Measurements from ENCODE around the gene CMC2.
A peak's percentile ranks its signal among the peaks of the same experiment; 100 is the strongest.

CMC2 gene

DNA sequence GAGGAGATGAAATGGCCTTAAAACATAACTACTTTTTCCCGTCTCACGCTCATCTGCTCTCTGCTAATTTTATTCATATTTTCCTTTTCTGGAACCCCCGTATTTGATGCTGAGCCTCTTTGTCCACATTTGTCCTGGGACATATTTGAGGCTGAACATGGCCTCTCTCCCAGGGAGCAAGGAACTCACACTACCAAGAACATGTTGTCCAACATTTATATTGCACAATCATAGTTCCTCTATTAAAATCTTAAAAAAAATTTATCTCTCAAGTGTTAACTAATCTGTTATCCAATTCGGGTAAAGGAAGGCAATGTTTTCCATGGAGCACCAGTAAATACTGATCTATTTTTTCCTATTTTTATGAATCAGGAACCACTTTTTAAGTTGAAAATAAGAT is 60.2 kb downstream of the CMC2 start:
- H3K9me3 ChIP-seq (ENCODE audit: control insufficient read depth, low read length), result no peaks in the 10 kb centered on the region
- peak overlapping the region; percentile 64 for H3K9ac ChIP-seq (ENCODE audit: low read length)
- peaks cover 41% of the 10 kb centered on the region for H3K4me1 ChIP-seq (ENCODE audit: control insufficient read depth, insufficient read depth, low read length)
- no peaks in the 10 kb centered on the region for H3K27me3 ChIP-seq (replicated peaks; ENCODE audit: control insufficient read depth, insufficient read depth, low read length)
- H3K36me3 ChIP-seq (ENCODE audit: control insufficient read depth, insufficient read depth, low read length, severe bottlenecking), result no peaks in the 10 kb centered on the region
- peak overlapping the region; percentile 28 for H3K4me3 ChIP-seq (ENCODE audit: low read length)
- DNase-seq (ENCODE audit: low read depth), result no peak

DNA sequence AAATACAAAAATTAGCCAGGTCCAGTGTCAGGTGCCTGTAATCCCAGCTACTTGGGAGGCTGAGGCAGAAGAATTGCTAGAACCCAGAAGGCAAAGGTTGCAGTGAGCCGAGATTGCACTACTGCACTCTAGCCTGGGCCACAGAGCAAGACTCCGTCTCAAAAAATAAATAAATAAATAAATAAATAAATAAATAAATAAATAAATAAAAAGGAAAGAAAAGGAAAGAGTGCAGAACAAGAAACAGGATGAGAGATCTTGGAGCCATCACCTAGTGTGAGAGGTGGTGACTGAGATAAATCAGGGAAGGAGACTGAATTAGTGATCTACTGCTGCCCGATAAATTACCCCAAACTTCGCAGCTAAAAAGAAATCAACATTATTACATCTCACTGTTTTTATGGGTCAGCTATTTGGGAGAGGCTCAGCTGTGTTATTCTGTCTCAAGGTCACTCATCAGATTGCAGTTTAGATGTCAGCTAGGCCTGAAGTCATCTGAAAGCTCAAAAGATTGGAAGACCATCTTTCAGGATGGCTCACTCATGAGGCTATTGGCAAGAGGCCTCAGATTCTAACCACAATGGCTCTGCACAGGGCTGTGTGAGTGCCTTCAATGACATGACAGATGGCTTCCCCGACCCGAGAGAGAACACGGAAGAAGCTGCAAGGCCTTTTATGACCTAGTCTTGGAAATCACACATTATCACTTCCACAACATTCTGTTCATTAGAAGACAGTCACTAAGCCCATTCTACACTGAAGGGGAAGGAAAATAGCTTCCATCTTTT is 66.4 kb downstream of the CMC2 start:
- no peak overlapping the region for H3K4me3 ChIP-seq (ENCODE audit: low read length)
- H3K36me3 ChIP-seq (ENCODE audit: control insufficient read depth, insufficient read depth, low read length, severe bottlenecking), result no peaks in the 10 kb centered on the region
- H3K9me3 ChIP-seq (ENCODE audit: control insufficient read depth, low read length), result no peaks in the 10 kb centered on the region
- no peaks in the 10 kb centered on the region for H3K27me3 ChIP-seq (replicated peaks; ENCODE audit: control insufficient read depth, insufficient read depth, low read length)
- no peak overlapping the region for H3K9ac ChIP-seq (ENCODE audit: low read length)
- DNase-seq (ENCODE audit: low read depth), result no peak
- H3K4me1 ChIP-seq (ENCODE audit: control insufficient read depth, insufficient read depth, low read length), result peaks cover 18% of the 10 kb centered on the region

DNA sequence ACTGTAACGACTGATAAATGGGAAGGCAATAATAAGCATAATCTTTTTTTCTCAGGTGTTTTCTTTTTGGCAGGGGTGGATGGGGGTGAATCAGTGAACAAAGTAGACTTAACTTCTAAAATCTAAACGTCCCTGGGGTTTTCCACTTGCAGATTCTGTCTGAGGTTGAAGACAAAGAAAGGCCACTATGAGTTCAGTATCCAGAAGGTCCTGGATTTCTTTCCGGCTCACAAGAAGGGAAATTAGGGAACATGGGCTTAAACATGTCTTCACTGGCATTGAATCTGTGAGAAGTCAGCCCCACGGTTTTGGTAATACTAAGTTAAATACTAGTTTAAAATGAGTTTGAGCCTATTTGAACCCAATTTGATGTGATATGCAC is 67.8 kb downstream of the CMC2 start:
- DNase-seq (ENCODE audit: low read depth), result peak; percentile 9
- Histone ChIP-seq H3K4me1 (ENCODE audit: control insufficient read depth, insufficient read depth, low read length) (peaks cover 18% of the 10 kb centered on the region), H3K27me3 (replicated peaks; ENCODE audit: control insufficient read depth, insufficient read depth, low read length) (no peaks in the 10 kb centered on the region), H3K36me3 (ENCODE audit: control insufficient read depth, insufficient read depth, low read length, severe bottlenecking) (no peaks in the 10 kb centered on the region), H3K9ac (ENCODE audit: low read length) (peak overlapping the region; percentile 28), H3K4me3 (ENCODE audit: low read length) (peak overlapping the region; percentile 64), H3K9me3 (ENCODE audit: control insufficient read depth, low read length) (no peaks in the 10 kb centered on the region)

DNA sequence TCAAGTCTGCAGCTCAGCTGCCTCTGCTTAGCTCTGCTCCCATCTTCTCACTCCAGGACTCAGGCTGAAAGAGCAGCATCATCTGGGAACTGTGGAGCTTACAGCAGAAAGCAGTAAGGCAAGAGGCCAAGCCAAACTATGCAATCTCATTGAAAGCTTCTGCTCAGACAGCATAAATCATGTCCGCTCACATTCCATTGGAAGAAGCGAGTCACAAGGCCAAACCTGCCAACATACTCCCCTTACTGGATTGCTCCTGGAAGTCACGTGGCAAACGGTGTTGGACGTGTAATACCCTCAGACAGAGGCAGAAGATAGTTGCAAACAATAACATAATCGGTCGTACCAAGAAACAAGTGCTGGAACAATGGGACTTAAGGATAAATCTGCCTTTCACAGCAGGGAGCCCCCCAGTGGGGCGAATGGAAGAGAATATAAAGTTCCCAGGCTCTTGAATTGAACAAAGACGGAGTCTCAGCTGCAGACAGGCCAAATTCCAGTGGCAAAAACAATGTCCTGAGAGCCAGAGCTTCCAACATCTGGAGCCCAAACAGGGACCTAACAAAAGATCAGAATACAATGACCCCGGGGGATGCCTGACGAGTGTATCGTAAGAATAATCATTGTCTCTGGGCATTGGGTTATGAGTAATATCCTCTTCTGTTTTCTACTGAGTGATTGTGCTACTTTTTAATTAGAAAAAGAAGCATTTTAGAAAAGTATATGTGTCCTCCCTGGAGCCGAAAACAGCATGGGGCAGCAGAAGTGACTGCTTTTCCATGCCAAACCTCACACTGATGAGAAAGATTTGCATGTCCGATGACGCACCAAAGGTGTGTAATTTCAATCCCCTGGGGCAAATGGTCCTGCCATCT is 68.4 kb downstream of the CMC2 start:
- DNase-seq (ENCODE audit: low read depth), result peak; percentile 92
- peaks cover 18% of the 10 kb centered on the region for H3K4me1 ChIP-seq (ENCODE audit: control insufficient read depth, insufficient read depth, low read length)
- no peaks in the 10 kb centered on the region for H3K27me3 ChIP-seq (replicated peaks; ENCODE audit: control insufficient read depth, insufficient read depth, low read length)
- peak overlapping the region; percentile 64 for H3K4me3 ChIP-seq (ENCODE audit: low read length)
- peak overlapping the region; percentile 28 for H3K9ac ChIP-seq (ENCODE audit: low read length)
- no peaks in the 10 kb centered on the region for H3K9me3 ChIP-seq (ENCODE audit: control insufficient read depth, low read length)
- no peaks in the 10 kb centered on the region for H3K36me3 ChIP-seq (ENCODE audit: control insufficient read depth, insufficient read depth, low read length, severe bottlenecking)

DNA sequence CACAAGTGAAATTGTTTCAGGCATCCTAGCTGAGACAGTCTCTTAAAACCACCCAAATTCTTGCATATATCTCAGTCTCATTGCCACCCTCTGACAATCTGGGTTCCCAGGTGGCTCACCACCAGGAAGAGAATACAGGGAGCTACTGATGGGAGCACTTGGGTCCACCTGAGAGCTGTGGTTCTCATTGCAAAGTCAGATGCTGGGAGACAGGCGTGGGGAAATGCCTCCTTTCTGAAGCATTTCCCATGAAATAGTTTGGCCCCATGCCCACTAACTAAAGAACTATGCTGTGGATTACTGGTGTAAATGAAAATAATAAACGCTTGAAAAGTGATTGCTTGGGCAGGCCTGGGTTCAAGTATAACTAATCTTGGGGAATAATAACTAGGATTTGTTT is 70.3 kb downstream of the CMC2 start:
- Histone ChIP-seq H3K27me3 (replicated peaks; ENCODE audit: control insufficient read depth, insufficient read depth, low read length) (no peaks in the 10 kb centered on the region), H3K36me3 (ENCODE audit: control insufficient read depth, insufficient read depth, low read length, severe bottlenecking) (no peaks in the 10 kb centered on the region), H3K4me1 (ENCODE audit: control insufficient read depth, insufficient read depth, low read length) (peaks cover 28% of the 10 kb centered on the region), H3K4me3 (ENCODE audit: low read length) (no peak overlapping the region), H3K9me3 (ENCODE audit: control insufficient read depth, low read length) (no peaks in the 10 kb centered on the region), H3K9ac (ENCODE audit: low read length) (no peak overlapping the region)
- DNase-seq (ENCODE audit: low read depth), result peak; percentile 50

- Histone ChIP-seq H3K27me3 (replicated peaks; ENCODE audit: control insufficient read depth, insufficient read depth, low read length) (no peaks in the 10 kb centered on the region), H3K9ac (ENCODE audit: low read length) (no peak overlapping the region), H3K4me3 (ENCODE audit: low read length) (no peak overlapping the region), H3K4me1 (ENCODE audit: control insufficient read depth, insufficient read depth, low read length) (peaks cover 28% of the 10 kb centered on the region), H3K9me3 (ENCODE audit: control insufficient read depth, low read length) (no peaks in the 10 kb centered on the region), H3K36me3 (ENCODE audit: control insufficient read depth, insufficient read depth, low read length, severe bottlenecking) (no peaks in the 10 kb centered on the region)
- DNase-seq (ENCODE audit: low read depth), result no peak
Measured at GRCh38 chr16:80935691-80936090, 71.0 kb downstream of the CMC2 start.

DNA sequence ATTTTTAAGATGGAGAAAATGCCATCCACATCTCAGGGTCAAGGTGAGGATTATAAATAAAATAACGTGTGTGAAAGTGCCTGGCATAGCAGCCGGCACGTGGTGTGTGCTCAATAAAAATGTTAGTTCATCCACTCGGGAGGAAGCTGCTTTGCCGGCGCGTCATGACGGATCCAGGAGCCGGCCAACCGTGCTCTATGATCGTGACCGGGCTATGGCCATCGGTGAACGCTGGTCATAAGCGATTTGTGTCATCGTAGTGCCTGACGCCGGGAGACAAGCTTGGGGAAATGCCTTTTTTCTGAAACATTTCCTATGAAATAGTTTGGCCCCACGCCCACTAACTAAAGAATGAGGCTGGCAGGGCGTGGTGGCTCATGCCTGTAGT is 74.0 kb downstream of the CMC2 start:
- Histone ChIP-seq H3K4me1 (ENCODE audit: control insufficient read depth, insufficient read depth, low read length) (peaks cover 16% of the 10 kb centered on the region), H3K9ac (ENCODE audit: low read length) (peak overlapping the region; percentile 88), H3K9me3 (ENCODE audit: control insufficient read depth, low read length) (no peaks in the 10 kb centered on the region), H3K27me3 (replicated peaks; ENCODE audit: control insufficient read depth, insufficient read depth, low read length) (no peaks in the 10 kb centered on the region), H3K36me3 (ENCODE audit: control insufficient read depth, insufficient read depth, low read length, severe bottlenecking) (no peaks in the 10 kb centered on the region), H3K4me3 (ENCODE audit: low read length) (peak overlapping the region; percentile 84)
- DNase-seq (ENCODE audit: low read depth), result peak; percentile 90

DNA sequence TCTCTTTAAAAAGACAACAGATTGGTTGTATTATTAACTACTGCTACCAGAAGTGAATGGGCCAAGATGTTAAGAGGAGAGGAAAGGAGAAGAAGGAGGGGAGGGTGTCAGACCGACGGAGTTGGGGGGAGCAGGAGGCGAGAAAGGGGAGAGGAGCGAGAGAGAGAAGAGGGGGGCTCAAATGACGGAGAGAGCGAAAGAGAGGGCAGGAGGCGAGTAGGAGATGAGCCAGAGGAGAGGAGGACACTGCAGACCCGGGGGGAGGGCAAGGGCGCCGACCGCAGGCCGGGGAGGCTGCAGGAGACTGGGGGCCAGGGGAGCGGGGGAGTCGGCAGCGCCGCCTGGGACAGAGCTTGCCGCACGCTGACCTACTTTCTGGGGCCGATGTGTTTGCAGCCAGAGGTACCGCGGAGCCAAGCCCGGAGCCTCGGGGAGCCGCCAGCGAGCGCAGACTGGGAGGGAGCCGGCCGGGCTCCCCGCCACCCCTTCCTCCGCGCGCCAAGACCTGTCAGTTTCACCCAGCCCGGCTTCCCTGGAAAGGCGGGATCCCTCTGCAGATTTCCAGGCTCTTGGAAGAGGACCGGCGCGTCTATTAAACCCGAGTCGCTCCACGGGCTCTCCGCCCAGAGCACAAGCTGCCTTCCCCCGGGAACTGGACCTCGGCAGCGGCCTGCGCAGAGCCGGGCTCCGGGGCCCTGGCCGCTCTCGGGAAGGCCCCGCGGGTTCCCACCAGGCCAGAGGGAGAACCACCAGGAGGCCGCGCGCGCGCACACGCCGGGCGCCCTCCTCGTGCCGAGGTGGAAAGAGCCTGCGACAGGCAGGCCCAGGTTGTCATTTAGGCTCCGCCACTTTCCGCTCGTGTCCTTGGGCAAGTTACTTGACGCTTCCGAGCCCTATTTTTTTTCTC is 74.6 kb downstream of the CMC2 start:
- Histone ChIP-seq H3K4me1 (ENCODE audit: control insufficient read depth, insufficient read depth, low read length) (peaks cover 11% of the 10 kb centered on the region), H3K9me3 (ENCODE audit: control insufficient read depth, low read length) (no peaks in the 10 kb centered on the region), H3K4me3 (ENCODE audit: low read length) (peak overlapping the region; percentile 84), H3K36me3 (ENCODE audit: control insufficient read depth, insufficient read depth, low read length, severe bottlenecking) (no peaks in the 10 kb centered on the region), H3K9ac (ENCODE audit: low read length) (peak overlapping the region; percentile 88), H3K27me3 (replicated peaks; ENCODE audit: control insufficient read depth, insufficient read depth, low read length) (no peaks in the 10 kb centered on the region)
- DNase-seq (ENCODE audit: low read depth), result peak; percentile 80

- Histone ChIP-seq H3K9ac (ENCODE audit: low read length) (peak overlapping the region; percentile 21), H3K4me3 (ENCODE audit: low read length) (no peak overlapping the region), H3K9me3 (ENCODE audit: control insufficient read depth, low read length) (no peaks in the 10 kb centered on the region), H3K27me3 (replicated peaks; ENCODE audit: control insufficient read depth, insufficient read depth, low read length) (peaks cover 3% of the 10 kb centered on the region), H3K36me3 (ENCODE audit: control insufficient read depth, insufficient read depth, low read length, severe bottlenecking) (no peaks in the 10 kb centered on the region), H3K4me1 (ENCODE audit: control insufficient read depth, insufficient read depth, low read length) (no peaks in the 10 kb centered on the region)
- DNase-seq (ENCODE audit: low read depth), result peak; percentile 53
Measured at GRCh38 chr16:80924372-80924978, 82.2 kb downstream of the CMC2 start.

- no peak overlapping the region for H3K9ac ChIP-seq (ENCODE audit: low read length)
- DNase-seq (ENCODE audit: low read depth), result no peak
- no peaks in the 10 kb centered on the region for H3K9me3 ChIP-seq (ENCODE audit: control insufficient read depth, low read length)
- H3K27me3 ChIP-seq (replicated peaks; ENCODE audit: control insufficient read depth, insufficient read depth, low read length), result peaks cover 6% of the 10 kb centered on the region
- H3K36me3 ChIP-seq (ENCODE audit: control insufficient read depth, insufficient read depth, low read length, severe bottlenecking), result no peaks in the 10 kb centered on the region
- H3K4me3 ChIP-seq (ENCODE audit: low read length), result no peak overlapping the region
- no peaks in the 10 kb centered on the region for H3K4me1 ChIP-seq (ENCODE audit: control insufficient read depth, insufficient read depth, low read length)
Measured at GRCh38 chr16:80923356-80923755, 83.3 kb downstream of the CMC2 start.

All from adipocyte (in vitro differentiated cells).